Upper lobe of left lung (tissue), 4 donors: ENCODE measurements around the gene AIMP1.

Experiments used
- EP300 ChIP-seq, 4 donors: sonication (generic); formaldehyde crosslinking; IDR thresholded peaks; one replicate each; pipeline ENCODE4 v1.5.1; 2017; ENCODE audit warnings: antibody characterized with exemption in 4 of 4, control low read depth in 2 of 4
- POLR2A ChIP-seq, 4 donors: fragments of 450-650 bp; IDR thresholded peaks; one replicate each; pipeline ENCODE4 v1.5.1; 2016 to 2017; ENCODE audit warnings: antibody characterized with exemption in 4 of 4, mild to moderate bottlenecking in 2 of 4
- POLR2AphosphoS5 ChIP-seq, 2 donors: sonication (generic); formaldehyde crosslinking; IDR thresholded peaks; one replicate each; pipeline ENCODE4 v1.5.1; 2017; ENCODE audit warnings: antibody characterized with exemption in 2 of 2
- TF ChIP-seq, protein P1 (sequence below), 6 experiments: fragments of 450-650 bp in 4 of 6; fragments of 200-600 bp in 2 of 6; sonication (generic) in 2 of 6; IDR thresholded peaks; one replicate each; pipeline ENCODE4 v1.5.1; 2016 to 2019; ENCODE audit warnings: antibody characterized with exemption in 6 of 6

GRCh38 chr4:106333186-106333585 is 16.8 kb downstream of the AIMP1 start:
- TF ChIP-seq POLR2A (IDR thresholded peaks at IDR 0.05) (no peak), EP300 (IDR thresholded peaks at IDR 0.05) (no peak), POLR2AphosphoS5 (IDR thresholded peaks at IDR 0.05) (no peak)
- TF ChIP-seq, protein P1, sequence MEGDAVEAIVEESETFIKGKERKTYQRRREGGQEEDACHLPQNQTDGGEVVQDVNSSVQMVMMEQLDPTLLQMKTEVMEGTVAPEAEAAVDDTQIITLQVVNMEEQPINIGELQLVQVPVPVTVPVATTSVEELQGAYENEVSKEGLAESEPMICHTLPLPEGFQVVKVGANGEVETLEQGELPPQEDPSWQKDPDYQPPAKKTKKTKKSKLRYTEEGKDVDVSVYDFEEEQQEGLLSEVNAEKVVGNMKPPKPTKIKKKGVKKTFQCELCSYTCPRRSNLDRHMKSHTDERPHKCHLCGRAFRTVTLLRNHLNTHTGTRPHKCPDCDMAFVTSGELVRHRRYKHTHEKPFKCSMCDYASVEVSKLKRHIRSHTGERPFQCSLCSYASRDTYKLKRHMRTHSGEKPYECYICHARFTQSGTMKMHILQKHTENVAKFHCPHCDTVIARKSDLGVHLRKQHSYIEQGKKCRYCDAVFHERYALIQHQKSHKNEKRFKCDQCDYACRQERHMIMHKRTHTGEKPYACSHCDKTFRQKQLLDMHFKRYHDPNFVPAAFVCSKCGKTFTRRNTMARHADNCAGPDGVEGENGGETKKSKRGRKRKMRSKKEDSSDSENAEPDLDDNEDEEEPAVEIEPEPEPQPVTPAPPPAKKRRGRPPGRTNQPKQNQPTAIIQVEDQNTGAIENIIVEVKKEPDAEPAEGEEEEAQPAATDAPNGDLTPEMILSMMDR (IDR thresholded peaks at IDR 0.05) = no peak
